IMR-90 (cell line): ENCODE results near the gene MS4A6A. TPM values are rescaled to one million over a fixed set of nuclear protein-coding genes. Genes with fewer than 3 reads are reported as not detected.

ENCODE experiments used
- ATAC-seq: fragments of 200-7000 bp; cut with Tn5 transposase; 2 replicates; pipeline ENCODE4 v1.9.1; 2020; ENCODE audit warnings: low read depth, mild to moderate bottlenecking, moderate library complexity
- BruUV-seq: library from RNA; stranded (reverse); fragments of 400-500 nt; replicated peaks from 2 replicates; lab custom pipeline; 2021; lab: Mats Ljungman, UMichigan
- CTCF ChIA-PET: fragments of 300-600 bp; formaldehyde crosslinking; extraction: SDS; loops from one replicate; lab custom pipeline; 2021; ENCODE audit warnings: antibody characterized with exemption; lab: Yijun Ruan, JAX
- POLR2A ChIA-PET: fragments of 300-600 bp; sonication (Branson Sonifier 250); formaldehyde crosslinking; loops from one replicate; lab custom pipeline; 2022; ENCODE audit warnings: antibody characterized with exemption; ENCODE audit not compliant: unreplicated experiment; lab: Charles Lee
- DNase-seq: peaks from one replicate; pipeline ENCODE4 v3.0.0; 2013
- H2AFZ ChIP-seq: replicated peaks from 2 replicates; pipeline ENCODE3; 2013; ENCODE audit warnings: low read length, mild to moderate bottlenecking; ENCODE audit not compliant: poor library complexity
- H2AK5ac ChIP-seq: 2 replicates; pipeline ENCODE4 v1.6.1; 2013; ENCODE audit warnings: low read depth, low read length, inconsistent platforms
- H2AK9ac ChIP-seq: replicated peaks from 2 replicates; pipeline ENCODE3; 2013; ENCODE audit warnings: mild to moderate bottlenecking, low read depth, low read length, moderate library complexity; ENCODE audit not compliant: poor library complexity
- H2BK120ac ChIP-seq: 2 replicates; pipeline ENCODE4 v1.6.1; 2013; ENCODE audit warnings: low read depth, low read length, inconsistent platforms
- H2BK15ac ChIP-seq: 3 replicates; pipeline ENCODE4 v1.6.1; 2013; ENCODE audit warnings: low read depth, low read length, inconsistent platforms
- H2BK20ac ChIP-seq: 2 replicates; pipeline ENCODE4 v1.6.1; 2013; ENCODE audit warnings: low read depth, mild to moderate bottlenecking, inconsistent platforms, low read length, moderate library complexity
- H2BK5ac ChIP-seq: 2 replicates; pipeline ENCODE4 v1.6.1; 2013; ENCODE audit warnings: mild to moderate bottlenecking, low read depth, low read length, inconsistent platforms; ENCODE audit not compliant: poor library complexity, severe bottlenecking
- H3K14ac ChIP-seq: replicated peaks from 2 replicates; pipeline ENCODE4 v1.6.1; 2013; ENCODE audit warnings: low read depth, low read length, inconsistent platforms
- H3K18ac ChIP-seq: 2 replicates; pipeline ENCODE4 v1.6.1; 2013; ENCODE audit warnings: low read depth, low read length, control low read depth
- H3K23ac ChIP-seq: 2 replicates; pipeline ENCODE4 v1.6.1; 2013; ENCODE audit warnings: low read depth, low read length, inconsistent platforms
- H3K27ac ChIP-seq: 2 replicates; pipeline ENCODE4 v1.5.1; 2013; ENCODE audit warnings: mild to moderate bottlenecking, control low read depth, low read length; ENCODE audit not compliant: insufficient read depth
- H3K27me3 ChIP-seq: 2 replicates; pipeline ENCODE4 v1.6.1; 2013; ENCODE audit warnings: low read length; ENCODE audit not compliant: control insufficient read depth, insufficient read depth
- H3K36me3 ChIP-seq: 2 replicates; pipeline ENCODE4 v1.6.1; 2013; ENCODE audit warnings: low read length, mixed read lengths; ENCODE audit not compliant: control insufficient read depth, insufficient read depth
- H3K4ac ChIP-seq: 2 replicates; pipeline ENCODE4 v1.6.1; 2013; ENCODE audit warnings: low read depth, low read length, inconsistent platforms
- H3K4me1 ChIP-seq: 2 replicates; pipeline ENCODE4 v1.6.1; 2013; ENCODE audit warnings: low read length, mixed read lengths; ENCODE audit not compliant: control insufficient read depth, insufficient read depth
- H3K4me2 ChIP-seq: 2 replicates; pipeline ENCODE4 v1.6.1; 2013; ENCODE audit warnings: low read depth, mild to moderate bottlenecking, control low read depth, low read length, moderate library complexity
- H3K4me3 ChIP-seq: 2 replicates; pipeline ENCODE4 v1.5.1; 2013; ENCODE audit warnings: low read depth, mild to moderate bottlenecking, control low read depth, low read length, moderate library complexity; ENCODE audit not compliant: insufficient read depth
- H3K56ac ChIP-seq: 2 replicates; pipeline ENCODE4 v1.6.1; 2013; ENCODE audit warnings: low read length, inconsistent platforms; ENCODE audit not compliant: insufficient read depth; ENCODE audit errors: extremely low read depth
- H3K79me1 ChIP-seq, 2 experiments: 2 replicates each; pipeline ENCODE4 v1.6.1; 2013; ENCODE audit warnings: low read length in 2 of 2, inconsistent platforms in 1 of 2, low read depth in 1 of 2
- H3K9ac ChIP-seq: 2 replicates; pipeline ENCODE4 v1.6.1; 2013; ENCODE audit warnings: low read depth, low read length, control low read depth
- H3K9me1 ChIP-seq: 2 replicates; pipeline ENCODE4 v1.6.1; 2013; ENCODE audit warnings: low read length, inconsistent platforms; ENCODE audit not compliant: insufficient read depth
- H3K9me3 ChIP-seq: 2 replicates; pipeline ENCODE4 v1.6.1; 2013; ENCODE audit warnings: low read length; ENCODE audit not compliant: control insufficient read depth, insufficient read depth
- H4K20me1 ChIP-seq: 2 replicates; pipeline ENCODE4 v1.6.1; 2013; ENCODE audit warnings: low read length, inconsistent platforms; ENCODE audit not compliant: insufficient read depth
- H4K5ac ChIP-seq: 2 replicates; pipeline ENCODE4 v1.6.1; 2013; ENCODE audit warnings: mild to moderate bottlenecking, low read depth, low read length, control low read depth
- H4K8ac ChIP-seq, 2 experiments: 2 replicates each; pipeline ENCODE4 v1.6.1; 2013; ENCODE audit warnings: low read depth in 2 of 2, low read length in 2 of 2, control low read depth in 1 of 2, inconsistent platforms in 1 of 2
- H4K91ac ChIP-seq: 2 replicates; pipeline ENCODE4 v1.6.1; 2013; ENCODE audit warnings: low read depth, low read length, inconsistent platforms; ENCODE audit not compliant: insufficient read depth
- CEBPB ChIP-seq: IDR thresholded peaks from 2 replicates; pipeline ENCODE4 v1.6.1; 2012; ENCODE audit warnings: low read depth, low read length, improper control_type of control experiment
- NFE2L2 ChIP-seq: fragments of 150-350 bp; IDR thresholded peaks from 2 replicates; pipeline ENCODE4 v1.6.1; 2016; ENCODE audit warnings: low read depth, mild to moderate bottlenecking, low read length
- SMC3 ChIP-seq: fragments of 150-350 bp; IDR thresholded peaks from 2 replicates; pipeline ENCODE4 v1.6.1; 2016; ENCODE audit warnings: low read depth, mild to moderate bottlenecking, antibody characterized with exemption, low read length, moderate library complexity
- WGBS, 2 experiments: methylation state at CpG; one replicate each; pipeline versions ENCODE4 v1.1.5 to v1.1.7; 2013; ENCODE audit warnings: missing lambda C conversion rate in 2 of 2; ENCODE audit not compliant: insufficient read length in 1 of 2; ENCODE audit errors: extremely low coverage in 2 of 2; 5-methylcytosine and 5-hydroxymethylcytosine counted together
- dilution Hi-C: fragments of 300-500 bp; cut with HindIII; formaldehyde crosslinking; loops from one replicate; pipeline ENCODE4 v1.14.3; 2018; ENCODE audit warnings: low sequenced_read_pairs; ENCODE audit not compliant: unreplicated experiment
- in situ Hi-C: fragments of 300-500 bp; cut with MboI; formaldehyde crosslinking; loops from 3 replicates; pipeline ENCODE4 v1.14.3; 2019; ENCODE audit warnings: low sequenced_read_pairs, inconsistent platforms, mixed read lengths
- intact Hi-C: fragments of 100-400 bp; cut with micrococcal nuclease; formaldehyde crosslinking; loops from 2 replicates; pipeline ENCODE4 v1.10.0; 2022
- polyA plus RNA-seq, 3 experiments: library from polyadenylated mRNA; depleted of rRNA; stranded (reverse); fragments of >200 nt; gene quantifications; 2 replicates each; pipeline ENCODE4 v1.2.3, GENCODE V29; 2012; ENCODE audit warnings: low replicate concordance in 1 of 3
- total RNA-seq: library from RNA; depleted of rRNA; stranded (reverse); fragments of >200 nt; gene quantifications from 2 replicates; pipeline ENCODE4 v1.2.3, GENCODE V29; 2012
- TF ChIP-seq, protein P1 (sequence below): fragments of 150-350 bp; IDR thresholded peaks from 2 replicates; pipeline ENCODE4 v1.6.1; 2016; ENCODE audit warnings: low read depth, mild to moderate bottlenecking, low read length, moderate library complexity, borderline replicate concordance
- TF ChIP-seq, protein P2 (sequence below): conservative IDR thresholded peaks from 2 replicates; pipeline ENCODE4 v1.5.1; 2012; ENCODE audit warnings: mild to moderate bottlenecking, low read depth, low read length, improper control_type of control experiment

Gene MS4A6A
- total and polyA plus RNA-seq, 2 of the 4 experiments (the other 2 are of a cell fraction), result not detected

DNA sequence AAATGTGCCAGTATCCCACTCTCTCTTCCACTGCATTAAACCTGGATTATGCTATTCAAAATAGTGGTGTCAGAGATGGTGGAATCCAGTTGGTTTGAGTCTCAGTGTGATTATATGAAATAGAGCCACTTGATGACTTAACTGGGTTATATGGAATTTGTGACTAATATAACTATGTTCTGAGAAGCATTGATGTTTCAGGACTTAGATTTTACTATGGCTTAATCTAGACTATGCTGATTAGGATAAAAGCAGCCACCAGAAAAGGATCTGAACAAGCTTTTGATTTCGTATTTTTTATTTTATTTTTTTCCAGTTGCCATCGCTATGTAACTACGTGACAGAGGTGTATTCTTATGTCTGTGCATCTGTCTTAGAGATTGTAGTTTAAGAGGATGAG is 39.1 kb downstream of the MS4A6A start:
- Histone ChIP-seq H2AK9ac (no peak overlapping the region), H2BK120ac (no peak overlapping the region), H3K23ac (no peak overlapping the region), H3K4me1 (no peaks in the 10 kb centered on the region), H2AFZ (no peak overlapping the region), H3K4me3 (no peak overlapping the region), H3K18ac (no peak overlapping the region), H2BK5ac (no peak overlapping the region), H3K79me1 (no peaks in the 10 kb centered on the region), H4K5ac (no peak overlapping the region), H2BK20ac (no peak overlapping the region), H3K27me3 (no peaks in the 10 kb centered on the region), H3K56ac (no peak overlapping the region), H3K9me1 (no peaks in the 10 kb centered on the region), H3K36me3 (no peaks in the 10 kb centered on the region), H3K4me2 (no peak overlapping the region), H2BK15ac (no peak overlapping the region), H3K9ac (no peak overlapping the region), H3K9me3 (peaks cover 2% of the 10 kb centered on the region), H4K20me1 (no peaks in the 10 kb centered on the region), H3K14ac (no peak overlapping the region), H2AK5ac (no peak overlapping the region), H3K4ac (no peak overlapping the region), H4K8ac (no peak overlapping the region), H3K27ac (no peak overlapping the region), H4K91ac (no peak overlapping the region)
- in situ Hi-C loops, result no loop called here
- no CpG with 5 or more reads among the region's 3 CpGs for WGBS, 2 experiments
- dilution Hi-C loops, result no loop called here
- POLR2A ChIA-PET, result no interaction called here
- TF ChIP-seq SMC3, result no peak
- TF ChIP-seq NFE2L2, result no peak
- no peak for TF ChIP-seq CEBPB
- TF ChIP-seq, protein P1, sequence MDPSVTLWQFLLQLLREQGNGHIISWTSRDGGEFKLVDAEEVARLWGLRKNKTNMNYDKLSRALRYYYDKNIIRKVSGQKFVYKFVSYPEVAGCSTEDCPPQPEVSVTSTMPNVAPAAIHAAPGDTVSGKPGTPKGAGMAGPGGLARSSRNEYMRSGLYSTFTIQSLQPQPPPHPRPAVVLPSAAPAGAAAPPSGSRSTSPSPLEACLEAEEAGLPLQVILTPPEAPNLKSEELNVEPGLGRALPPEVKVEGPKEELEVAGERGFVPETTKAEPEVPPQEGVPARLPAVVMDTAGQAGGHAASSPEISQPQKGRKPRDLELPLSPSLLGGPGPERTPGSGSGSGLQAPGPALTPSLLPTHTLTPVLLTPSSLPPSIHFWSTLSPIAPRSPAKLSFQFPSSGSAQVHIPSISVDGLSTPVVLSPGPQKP, result no peak
- TF ChIP-seq, protein P2, sequence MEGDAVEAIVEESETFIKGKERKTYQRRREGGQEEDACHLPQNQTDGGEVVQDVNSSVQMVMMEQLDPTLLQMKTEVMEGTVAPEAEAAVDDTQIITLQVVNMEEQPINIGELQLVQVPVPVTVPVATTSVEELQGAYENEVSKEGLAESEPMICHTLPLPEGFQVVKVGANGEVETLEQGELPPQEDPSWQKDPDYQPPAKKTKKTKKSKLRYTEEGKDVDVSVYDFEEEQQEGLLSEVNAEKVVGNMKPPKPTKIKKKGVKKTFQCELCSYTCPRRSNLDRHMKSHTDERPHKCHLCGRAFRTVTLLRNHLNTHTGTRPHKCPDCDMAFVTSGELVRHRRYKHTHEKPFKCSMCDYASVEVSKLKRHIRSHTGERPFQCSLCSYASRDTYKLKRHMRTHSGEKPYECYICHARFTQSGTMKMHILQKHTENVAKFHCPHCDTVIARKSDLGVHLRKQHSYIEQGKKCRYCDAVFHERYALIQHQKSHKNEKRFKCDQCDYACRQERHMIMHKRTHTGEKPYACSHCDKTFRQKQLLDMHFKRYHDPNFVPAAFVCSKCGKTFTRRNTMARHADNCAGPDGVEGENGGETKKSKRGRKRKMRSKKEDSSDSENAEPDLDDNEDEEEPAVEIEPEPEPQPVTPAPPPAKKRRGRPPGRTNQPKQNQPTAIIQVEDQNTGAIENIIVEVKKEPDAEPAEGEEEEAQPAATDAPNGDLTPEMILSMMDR, result no peak
- no TSS peak for BruUV-seq
- intact Hi-C loops, result no loop called here
- CTCF ChIA-PET, result no interaction called here
- ATAC-seq (no peak), DNase-seq (no peak)
